Activated CD8-positive, alpha-beta T cell treated with anti-CD3 and anti-CD28 coated beads, Interleukin-2, amount 10 ng/mL, durations not matched to agents 7 days and 5 days (primary cell): Measurements from ENCODE around the gene SIRT5. TPM values are rescaled to one million over a fixed set of nuclear protein-coding genes. Genes with fewer than 3 reads are reported as not detected.

Experiments used
- ATAC-seq: fragments of 150-1000 bp; cut with Tn5 transposase; one replicate; pipeline ENCODE4 v1.10.0; 2021; ENCODE audit warnings: moderate library complexity
- CTCF ChIA-PET: fragments of 350-600 bp; sonication (Branson Sonifier 250); formaldehyde crosslinking; loops from one replicate; lab custom pipeline; 2021; ENCODE audit warnings: antibody characterized with exemption; lab: Charles Lee
- POLR2A ChIA-PET: fragments of 350-600 bp; sonication (Branson Sonifier 250); formaldehyde crosslinking; loops from one replicate; lab custom pipeline; 2021; ENCODE audit warnings: antibody characterized with exemption; lab: Charles Lee
- DNase-seq: peaks from one replicate; pipeline ENCODE4 v3.0.0-alpha.2; 2020
- H3K27ac Mint-ChIP-seq: one replicate; pipeline ENCODE4 v1.8.0; 2021; ENCODE audit warnings: mild to moderate bottlenecking, mixed read lengths
- H3K27me3 Mint-ChIP-seq: one replicate; pipeline ENCODE4 v1.8.0; 2021; ENCODE audit warnings: low read depth, mixed read lengths
- H3K36me3 Mint-ChIP-seq: one replicate; pipeline ENCODE4 v1.8.0; 2021; ENCODE audit warnings: low read depth, mixed read lengths
- H3K4me1 Mint-ChIP-seq: one replicate; pipeline ENCODE4 v1.8.0; 2021; ENCODE audit warnings: low read depth, mixed read lengths
- H3K4me3 Mint-ChIP-seq: one replicate; pipeline ENCODE4 v1.8.0; 2021; ENCODE audit warnings: mild to moderate bottlenecking, mixed read lengths
- H3K9me3 Mint-ChIP-seq: one replicate; pipeline ENCODE4 v1.8.0; 2022; ENCODE audit warnings: mixed read lengths; ENCODE audit not compliant: insufficient read depth
- total RNA-seq, 2 experiments: library from RNA; stranded (reverse); gene quantifications; one replicate each; pipeline ENCODE4 v1.2.3, GENCODE V29; 2021

The SIRT5 gene
- total RNA-seq, 2 experiments from 2014 or later: 9.2 to 12.1 TPM

- no peaks in the 10 kb centered on the region for H3K9me3 Mint-ChIP-seq
- peaks cover 13% of the 10 kb centered on the region for H3K27me3 Mint-ChIP-seq
- H3K36me3 Mint-ChIP-seq: peaks cover 2% of the 10 kb centered on the region
- H3K4me3 Mint-ChIP-seq: no peak overlapping the region
- ATAC-seq (no peak), DNase-seq (no peak)
- POLR2A ChIA-PET: interaction anchor here (0.7 kb wide), 2 partner anchors 243 to 1725 kb away, joined by 3 read pairs; no protein-coding TSS in a partner anchor
- H3K4me1 Mint-ChIP-seq: peaks cover 20% of the 10 kb centered on the region
- CTCF ChIA-PET: interaction anchor here (1.2 to 5.7 kb wide), 4 partner anchors 12 to 297 kb away, joined by 4 to 81 read pairs (median 60); partner anchors contain the start of genes NOL7 and TBC1D7
- H3K27ac Mint-ChIP-seq: peak overlapping the region; percentile 5
These were observed 2.2 kb upstream of the SIRT5 start for GRCh38 chr6:13572240-13572639.

GRCh38 chr6:13572951-13573654 lies 1.3 kb upstream of the SIRT5 start:
- Mint-ChIP-seq H3K27ac (peak overlapping the region; percentile 98), H3K36me3 (peaks cover 7% of the 10 kb centered on the region), H3K4me1 (peaks cover 20% of the 10 kb centered on the region), H3K27me3 (peaks cover 9% of the 10 kb centered on the region), H3K4me3 (peak overlapping the region; percentile 93), H3K9me3 (peaks cover 5% of the 10 kb centered on the region)
- POLR2A ChIA-PET: interaction anchor here (0.7 to 0.8 kb wide), 3 partner anchors 244 to 1724 kb away, joined by 3 read pairs; partner anchors contain the start of gene TBC1D7
- DNase-seq (no peak), ATAC-seq (no peak)
- CTCF ChIA-PET: interaction anchor here (0.6 to 5.7 kb wide), 11 partner anchors 13 to 298 kb away, joined by 3 to 81 read pairs (median 6); partner anchors contain the start of genes GFOD1, NOL7 and TBC1D7

GRCh38 chr6:13573669-13574110 lies 711 bp upstream of the SIRT5 start:
- Mint-ChIP-seq H3K27me3 (peaks cover 6% of the 10 kb centered on the region), H3K27ac (peak overlapping the region; percentile 98), H3K9me3 (peaks cover 6% of the 10 kb centered on the region), H3K36me3 (peaks cover 8% of the 10 kb centered on the region), H3K4me1 (peaks cover 20% of the 10 kb centered on the region), H3K4me3 (peak overlapping the region; percentile 93)
- ChIA-PET CTCF (interaction anchor here (1.1 to 5.7 kb wide), 13 partner anchors 13 to 244 kb away, joined by 3 to 81 read pairs (median 10); partner anchors contain the start of genes GFOD1, NOL7 and TBC1D7), POLR2A (interaction anchor here (0.8 to 2.1 kb wide), 4 partner anchors 41 to 269 kb away, joined by 3 to 31 read pairs (median 10); partner anchors contain the start of genes NOL7 and TBC1D7)
- ATAC-seq (no peak), DNase-seq (no peak)

GRCh38 chr6:13574149-13574570 lies 241 bp upstream of the SIRT5 start:
- peak; percentile 94 for DNase-seq
- peaks cover 2% of the 10 kb centered on the region for H3K27me3 Mint-ChIP-seq
- peak overlapping the region; percentile 98 for H3K27ac Mint-ChIP-seq
- H3K9me3 Mint-ChIP-seq: peaks cover 6% of the 10 kb centered on the region
- peaks cover 11% of the 10 kb centered on the region for H3K36me3 Mint-ChIP-seq
- H3K4me3 Mint-ChIP-seq: peak overlapping the region; percentile 93
- POLR2A ChIA-PET: interaction anchor here (0.7 to 2.1 kb wide), 15 partner anchors 8 to 272 kb away, joined by 3 to 31 read pairs (median 4); partner anchors contain the start of genes NOL7, RANBP9 and TBC1D7
- peak; percentile 81 for ATAC-seq
- peaks cover 20% of the 10 kb centered on the region for H3K4me1 Mint-ChIP-seq
- CTCF ChIA-PET: interaction anchor here (0.7 to 5.7 kb wide), 51 partner anchors 9 to 610 kb away, joined by 3 to 81 read pairs (median 5); partner anchors contain the start of genes GFOD1, NOL7 and TBC1D7

- H3K4me1 Mint-ChIP-seq: peaks cover 20% of the 10 kb centered on the region
- no peak for DNase-seq
- CTCF ChIA-PET: interaction anchor here (0.5 to 5.7 kb wide), 65 partner anchors 8 to 492 kb away, joined by 3 to 81 read pairs (median 5); partner anchors contain the start of genes GFOD1, NOL7 and TBC1D7
- no peaks in the 10 kb centered on the region for H3K27me3 Mint-ChIP-seq
- ATAC-seq: no peak
- POLR2A ChIA-PET: interaction anchor here (0.7 to 2.1 kb wide), 16 partner anchors 12 to 491 kb away, joined by 3 to 31 read pairs (median 4); partner anchors contain the start of genes NOL7 and TBC1D7
- H3K9me3 Mint-ChIP-seq: peaks cover 6% of the 10 kb centered on the region
- peak overlapping the region; percentile 98 for H3K27ac Mint-ChIP-seq
- H3K36me3 Mint-ChIP-seq: peaks cover 11% of the 10 kb centered on the region
- H3K4me3 Mint-ChIP-seq: peak overlapping the region; percentile 93
These were observed 975 bp downstream of the SIRT5 start for GRCh38 chr6:13575377-13575775.

- ChIA-PET CTCF (interaction anchor here (0.8 to 5.7 kb wide), 18 partner anchors 15 to 246 kb away, joined by 3 to 81 read pairs (median 10); partner anchors contain the start of genes NOL7 and TBC1D7), POLR2A (interaction anchor here (2.1 kb wide), 1 partner anchor 39 kb away, joined by 31 read pairs; the partner anchor contains the start of gene NOL7)
- no peak for DNase-seq
- Mint-ChIP-seq H3K36me3 (peaks cover 11% of the 10 kb centered on the region), H3K27me3 (no peaks in the 10 kb centered on the region), H3K4me3 (peak overlapping the region; percentile 12), H3K27ac (no peak overlapping the region), H3K4me1 (peaks cover 20% of the 10 kb centered on the region), H3K9me3 (peaks cover 6% of the 10 kb centered on the region)
- no peak for ATAC-seq
These were observed 1.6 kb downstream of the SIRT5 start for GRCh38 chr6:13576017-13576416.

- Mint-ChIP-seq H3K27me3 (no peaks in the 10 kb centered on the region), H3K9me3 (peaks cover 6% of the 10 kb centered on the region), H3K27ac (no peak overlapping the region), H3K36me3 (peaks cover 13% of the 10 kb centered on the region), H3K4me3 (no peak overlapping the region), H3K4me1 (peaks cover 20% of the 10 kb centered on the region)
- ChIA-PET CTCF (no interaction called here), POLR2A (no interaction called here)
- ATAC-seq (no peak), DNase-seq (no peak)
These were observed 3.5 kb downstream of the SIRT5 start for GRCh38 chr6:13577926-13578325.

GRCh38 chr6:13579911-13580310 lies 5.5 kb downstream of the SIRT5 start:
- H3K4me3 Mint-ChIP-seq: no peak overlapping the region
- H3K4me1 Mint-ChIP-seq: peaks cover 12% of the 10 kb centered on the region
- CTCF ChIA-PET: no interaction called here

GRCh38 chr6:13581700-13582229 lies 7.4 kb downstream of the SIRT5 start:
- Mint-ChIP-seq H3K9me3 (peaks cover 6% of the 10 kb centered on the region), H3K4me3 (no peak overlapping the region), H3K27ac (no peak overlapping the region), H3K4me1 (no peaks in the 10 kb centered on the region), H3K36me3 (peaks cover 31% of the 10 kb centered on the region), H3K27me3 (no peaks in the 10 kb centered on the region)
- no peak for DNase-seq
- POLR2A ChIA-PET: no interaction called here
- no peak for ATAC-seq
- CTCF ChIA-PET: no interaction called here

More at GRCh38 chr6:13579911-13580310, 5.5 kb downstream of the SIRT5 start:
- POLR2A ChIA-PET: no interaction called here
- no peak for ATAC-seq
- Mint-ChIP-seq H3K9me3 (peaks cover 6% of the 10 kb centered on the region), H3K27me3 (no peaks in the 10 kb centered on the region), H3K36me3 (peaks cover 21% of the 10 kb centered on the region), H3K27ac (no peak overlapping the region)
- no peak for DNase-seq

GRCh38 chr6:13586603-13587542 lies 12.5 kb downstream of the SIRT5 start:
- ChIA-PET CTCF (interaction anchor here (1.1 kb wide), 1 partner anchor 12 kb away, joined by 4 read pairs; the partner anchor contains the start of gene SIRT5), POLR2A (no interaction called here)
- H3K4me3 Mint-ChIP-seq: no peak overlapping the region

More at GRCh38 chr6:13586603-13587542, 12.5 kb downstream of the SIRT5 start:
- H3K9me3 Mint-ChIP-seq: no peaks in the 10 kb centered on the region
- DNase-seq (no peak), ATAC-seq (no peak)
- no peaks in the 10 kb centered on the region for H3K27me3 Mint-ChIP-seq
- no peaks in the 10 kb centered on the region for H3K4me1 Mint-ChIP-seq
- no peak overlapping the region for H3K27ac Mint-ChIP-seq
- H3K36me3 Mint-ChIP-seq: peaks cover 23% of the 10 kb centered on the region
